HG02798 (cell line): Measurements from ENCODE around the gene TAGAP.
"Not testable (repeated sequence)": the region's sequence is repeated elsewhere in the genome, so short reads cannot be mapped to it uniquely, and the experiment has no call there.

Experiments used
- ATAC-seq: cut with Tn5 transposase; IDR thresholded peaks from one replicate; pipeline ENCODE4 v1.9.1; 2021; ENCODE audit warnings: mild to moderate bottlenecking; ENCODE audit not compliant: unreplicated experiment, poor library complexity

TAGAP gene

DNA sequence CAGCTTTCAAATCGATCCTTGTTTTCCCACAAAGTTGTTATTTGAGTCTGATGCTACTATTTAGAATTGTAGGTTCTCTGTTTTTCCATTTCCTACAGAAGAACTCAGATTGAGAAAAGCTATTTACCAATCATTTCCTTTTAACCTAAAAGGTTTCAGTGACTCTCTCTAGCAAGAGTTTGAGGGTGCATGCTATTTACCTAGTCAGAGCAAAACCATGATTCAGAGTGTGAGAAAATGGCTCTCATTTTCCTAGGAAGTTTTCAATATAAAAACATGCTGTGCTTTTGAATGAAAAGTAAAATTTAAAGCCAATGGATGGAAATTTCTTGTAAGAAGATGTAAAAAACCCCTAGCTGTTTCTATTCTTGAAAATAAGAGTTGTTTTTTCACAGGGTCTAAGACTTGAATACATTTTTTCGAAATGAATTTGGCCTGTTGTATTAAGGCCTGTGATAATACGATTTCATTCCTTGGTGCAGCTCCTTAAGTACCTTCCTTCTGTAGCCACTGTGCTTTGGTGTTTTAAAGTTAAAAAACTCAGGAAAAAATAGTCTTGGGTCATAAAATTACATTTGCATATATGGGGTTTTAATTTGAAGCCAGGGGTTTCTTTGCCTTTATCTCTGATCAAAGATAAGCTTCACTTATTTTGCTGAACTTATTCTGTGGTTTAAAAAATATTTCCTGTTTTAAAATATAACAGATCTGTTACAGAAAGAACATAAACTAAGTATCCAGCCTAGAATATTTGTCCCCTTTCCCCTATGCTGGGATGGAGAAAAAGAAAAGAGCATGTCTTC lies 26.8 kb downstream of the TAGAP start:
- no peak for ATAC-seq

DNA sequence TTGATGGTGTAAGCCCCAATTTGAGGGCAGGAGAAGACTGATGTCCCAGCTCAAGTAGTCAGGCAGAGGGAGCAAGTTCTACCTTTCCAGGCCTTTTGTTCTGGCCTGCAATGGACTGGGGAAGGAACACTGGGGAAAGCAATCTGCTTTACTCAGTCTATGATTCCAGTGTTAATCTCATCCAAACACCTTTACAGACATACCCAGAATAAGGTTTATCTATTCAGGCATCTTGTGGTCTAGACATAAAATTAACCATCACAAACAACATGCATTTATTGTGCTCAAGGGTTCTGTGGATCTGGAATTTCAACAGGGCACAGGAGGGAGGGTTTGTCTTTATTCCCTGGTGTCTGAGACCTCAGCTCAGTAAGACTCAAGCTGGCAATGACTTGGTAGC lies 30.4 kb downstream of the TAGAP start:
- no peak for ATAC-seq

DNA sequence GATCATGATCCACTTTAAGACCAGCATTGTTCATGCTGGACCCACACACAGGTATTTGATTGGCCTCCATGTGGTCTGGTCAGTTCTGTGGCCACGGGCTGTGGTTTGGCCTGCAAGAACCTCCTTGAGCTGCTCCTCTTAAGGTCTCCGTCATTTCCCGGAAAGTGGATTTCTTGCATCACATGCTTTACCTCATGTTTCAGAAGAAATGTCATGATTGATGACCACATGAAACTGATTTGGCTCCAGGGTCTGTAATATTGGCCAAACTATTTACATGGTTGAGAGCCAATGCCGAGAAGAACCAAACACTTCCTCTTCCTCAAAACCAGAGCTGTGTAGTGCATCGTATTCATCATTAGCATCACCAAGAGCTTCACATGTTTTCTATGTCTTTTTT lies 31.6 kb downstream of the TAGAP start:
- no peak for ATAC-seq

DNA sequence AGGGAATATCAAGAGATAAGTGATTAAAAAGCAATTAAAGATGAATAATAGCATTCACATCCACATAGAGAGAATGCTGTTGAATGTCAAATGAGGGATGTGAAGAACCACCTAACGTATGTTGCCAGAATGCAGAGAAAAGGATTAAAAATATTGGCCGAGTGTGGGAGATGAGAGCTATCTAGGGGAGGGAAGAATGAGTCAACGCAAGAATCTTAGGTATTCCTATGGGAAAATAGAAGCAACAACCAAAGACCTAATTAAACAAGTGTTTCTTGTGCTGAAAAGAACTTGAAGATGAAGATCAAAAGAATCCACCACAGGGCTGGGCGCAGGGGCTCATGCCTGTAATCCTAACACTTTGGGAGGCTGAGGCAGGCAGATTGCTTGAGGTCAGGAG lies 32.6 kb downstream of the TAGAP start:
- ATAC-seq = no peak

DNA sequence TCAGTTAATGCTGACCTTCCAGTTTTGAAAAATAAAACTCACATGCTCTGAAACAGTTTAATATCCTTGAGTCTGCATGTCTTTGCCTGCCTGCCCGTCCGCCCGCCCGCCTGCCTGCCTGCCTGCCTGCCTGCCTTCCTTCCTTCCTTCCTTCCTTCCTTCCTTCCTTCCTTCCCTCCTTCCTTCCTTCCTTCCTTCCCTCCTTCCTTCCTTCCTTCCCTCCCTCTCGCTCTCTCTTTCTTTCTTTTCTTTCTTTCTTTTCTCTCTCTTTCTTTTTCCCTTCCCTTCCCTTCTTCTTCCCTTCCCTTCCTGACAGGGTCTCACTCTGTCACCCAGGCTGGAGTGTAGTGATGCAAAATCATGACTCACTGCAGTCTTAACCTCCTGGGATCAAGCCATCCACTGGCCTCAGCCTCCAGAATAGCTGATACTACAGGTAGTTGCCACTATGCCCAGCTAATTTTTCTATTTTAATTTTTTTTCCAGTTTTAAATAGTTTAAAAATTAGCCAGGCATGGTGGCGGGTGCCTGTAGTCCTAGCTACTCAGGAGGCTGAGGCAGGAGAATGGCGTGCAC lies 34.7 kb downstream of the TAGAP start:
- ATAC-seq = not testable (repeated sequence)

DNA sequence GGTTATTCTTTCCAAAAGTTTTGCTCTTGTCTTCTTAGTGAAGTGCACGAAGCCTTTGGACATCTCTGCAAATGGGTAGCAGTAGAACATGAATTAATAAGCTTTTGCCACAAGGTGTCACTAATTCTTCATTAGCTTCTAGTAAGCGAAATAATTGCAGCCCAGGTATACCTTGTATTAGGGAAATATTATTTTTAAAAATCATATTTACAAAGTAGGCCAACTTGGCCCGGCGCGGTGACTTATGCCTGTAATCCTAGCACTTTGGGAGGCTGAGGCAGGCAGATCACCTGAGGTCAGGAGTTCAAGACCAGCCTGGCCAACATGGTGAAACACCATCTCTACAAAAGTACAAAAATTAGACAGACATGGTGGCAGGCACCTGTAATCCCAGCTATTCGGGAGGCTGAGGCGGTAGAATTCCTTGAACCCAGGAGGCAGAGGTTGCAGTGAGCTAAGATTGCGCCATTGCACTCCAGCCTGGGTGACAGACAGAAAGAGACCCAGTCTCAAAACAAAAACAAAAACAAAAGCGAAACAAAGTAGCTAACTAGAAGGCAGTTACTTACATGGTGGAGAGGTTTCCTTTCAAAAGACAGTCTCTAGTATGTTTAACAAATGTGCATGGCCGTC lies 36.0 kb downstream of the TAGAP start:
- ATAC-seq = peak; percentile 72

DNA sequence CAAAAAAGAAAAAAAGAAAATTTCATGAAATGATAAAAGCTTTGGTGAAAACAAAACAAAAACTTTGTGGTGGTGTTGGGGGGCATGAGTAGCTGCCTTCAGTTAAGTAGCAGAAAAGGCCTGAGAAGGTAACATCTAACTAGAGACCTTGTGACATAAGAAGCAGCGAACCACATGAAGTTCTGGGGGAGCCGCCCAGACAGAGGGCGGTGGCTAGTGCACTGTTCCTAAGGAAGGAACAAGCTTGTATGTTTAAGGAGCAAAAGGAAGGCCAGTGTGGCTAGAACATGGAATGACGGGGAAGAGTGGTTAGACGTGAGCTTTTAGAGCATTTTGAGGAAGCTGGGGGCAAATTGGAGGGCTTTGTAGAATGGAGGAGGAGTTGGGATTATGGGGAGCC lies 37.3 kb downstream of the TAGAP start:
- ATAC-seq = no peak

DNA sequence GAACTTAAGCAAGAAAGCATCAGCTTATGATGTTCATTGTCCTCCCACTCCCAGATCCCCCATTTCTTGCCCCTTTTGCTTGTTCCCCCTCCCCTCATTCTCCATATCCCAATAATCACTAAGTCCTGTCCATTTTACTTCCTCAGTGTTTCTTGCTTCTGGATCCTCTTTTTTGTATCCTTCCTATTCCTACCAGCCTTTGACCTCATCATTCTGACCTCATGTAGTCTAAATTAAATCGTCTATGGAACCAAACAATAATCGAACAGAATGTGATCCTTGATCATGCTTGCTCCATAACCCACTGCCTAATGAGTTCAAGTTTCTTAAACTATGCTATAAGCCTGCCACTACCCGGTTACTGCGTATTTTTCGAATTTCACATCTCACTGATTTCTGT lies 39.4 kb downstream of the TAGAP start:
- ATAC-seq = no peak

DNA sequence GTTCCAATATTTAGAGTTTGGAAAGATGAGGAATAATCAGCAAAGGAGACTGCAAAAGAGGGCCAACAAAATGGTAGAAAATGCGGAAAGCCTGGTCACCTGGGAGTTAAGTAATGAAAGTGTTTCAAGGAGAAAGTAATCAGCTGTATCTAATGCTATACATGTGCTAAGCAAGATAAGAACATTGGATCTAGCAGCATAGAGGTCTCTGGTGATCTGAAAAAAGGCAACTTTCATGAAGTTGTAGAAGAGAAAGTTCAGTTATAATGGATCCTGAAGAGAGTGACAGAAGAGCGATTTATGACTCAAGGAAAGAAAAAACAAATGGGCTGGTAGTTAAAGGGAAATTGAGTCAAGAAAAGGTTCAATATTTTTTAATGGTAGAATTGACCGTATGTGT lies 40.2 kb downstream of the TAGAP start:
- no peak for ATAC-seq

DNA sequence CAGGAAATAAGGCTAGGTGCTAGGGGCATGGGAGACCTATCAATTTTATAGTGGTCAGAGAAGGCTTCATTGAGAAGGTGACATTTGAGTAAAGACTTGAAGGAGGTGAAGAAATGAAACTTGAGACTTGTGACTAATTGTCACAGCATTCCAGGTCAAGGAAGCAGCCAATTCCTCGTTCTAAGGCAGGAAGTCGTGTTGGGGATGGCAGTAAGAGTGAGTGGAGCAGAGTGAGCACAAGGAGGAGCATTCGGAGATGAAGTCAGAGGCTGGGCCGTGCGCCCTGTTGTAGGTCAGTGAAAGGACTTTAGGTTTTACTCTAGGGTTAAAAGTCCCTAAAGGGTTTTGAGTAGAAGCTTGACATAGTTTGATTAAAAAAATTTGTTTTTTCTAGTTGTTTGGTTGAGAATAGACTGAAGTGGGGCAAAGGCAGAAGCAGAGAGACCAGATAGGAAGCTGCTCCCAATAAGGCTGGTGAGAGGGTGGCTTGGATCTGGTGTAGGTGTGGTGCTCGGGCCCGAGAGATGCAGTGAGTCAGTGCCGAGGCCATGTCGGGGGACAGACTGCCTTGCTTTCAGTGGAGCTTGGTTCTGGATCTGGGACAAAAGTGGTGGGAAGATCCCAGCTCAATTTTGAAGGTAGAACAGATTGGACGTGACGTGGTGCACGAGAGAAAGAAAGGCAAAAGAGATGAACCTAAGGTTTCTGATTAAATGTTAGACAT lies 42.2 kb downstream of the TAGAP start:
- no peak for ATAC-seq

DNA sequence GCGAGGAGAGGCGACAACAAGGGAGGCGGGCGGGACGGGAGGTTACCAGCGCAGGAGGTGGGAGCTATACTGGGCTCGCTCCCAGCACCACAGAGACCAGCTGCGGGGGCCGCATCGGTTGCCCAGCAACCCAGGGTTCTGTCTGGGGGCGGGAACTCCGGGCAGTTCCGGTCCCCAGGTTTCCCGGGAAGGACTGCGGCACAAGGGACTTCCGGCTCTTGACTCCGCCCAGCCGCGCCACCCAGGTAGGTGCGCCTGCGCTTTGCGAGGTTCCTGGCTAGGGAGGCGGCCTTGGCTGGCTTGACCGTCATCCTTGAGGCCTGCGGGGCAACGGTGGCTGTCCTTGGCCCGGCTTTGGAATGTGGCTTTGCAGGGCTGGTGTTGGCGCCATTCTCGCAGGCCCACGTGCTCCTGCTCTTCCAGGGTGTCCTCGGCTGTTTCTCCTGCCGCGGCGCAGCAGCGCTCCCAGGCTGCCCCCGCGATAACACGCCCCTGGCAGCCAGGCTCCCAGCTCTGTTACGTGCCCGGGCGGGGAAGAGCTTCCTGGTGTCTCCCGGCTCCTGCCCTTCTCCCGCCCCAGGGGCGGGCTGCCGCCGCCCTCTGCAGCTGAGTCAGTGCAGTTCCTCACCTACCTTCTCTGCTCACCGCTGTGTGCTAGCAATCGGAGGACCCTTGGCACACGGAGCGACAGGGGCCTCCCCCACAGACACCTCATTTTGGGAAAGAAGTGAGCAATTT lies 45.0 kb downstream of the TAGAP start, which contains the start of gene RSPH3:
Gene RSPH3, minus strand, starts transcription at position 537 of the 738 bp plus-strand sequence. CDS start 652 bp downstream, outside the sequence.
- peak; percentile 95 for ATAC-seq

DNA sequence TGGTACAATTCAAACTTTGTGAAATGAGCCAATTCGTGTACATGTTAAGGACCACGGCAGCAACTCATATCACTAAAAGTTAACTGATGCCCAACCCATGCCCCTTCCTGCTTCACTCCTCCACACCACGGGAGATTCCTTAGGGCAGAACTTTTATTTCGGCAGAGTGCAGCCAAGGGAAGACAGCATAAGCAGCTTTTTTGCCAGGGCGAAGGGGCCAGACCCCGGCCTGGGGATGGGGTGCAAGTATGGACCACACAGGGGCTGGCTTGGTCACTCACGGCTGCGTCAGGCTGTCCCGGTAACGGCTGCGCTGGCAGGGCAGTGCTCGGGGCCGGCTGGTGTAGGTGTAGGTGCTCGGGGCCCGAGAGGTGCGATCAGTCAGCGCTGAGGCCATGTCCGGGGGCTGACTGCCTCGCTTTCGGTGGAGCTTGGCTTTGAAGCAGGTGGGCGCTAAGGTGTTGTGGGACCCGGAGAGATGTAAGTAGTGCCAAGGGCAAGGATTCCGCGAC lies 45.6 kb downstream of the TAGAP start:
- peak; percentile 37 for ATAC-seq

DNA sequence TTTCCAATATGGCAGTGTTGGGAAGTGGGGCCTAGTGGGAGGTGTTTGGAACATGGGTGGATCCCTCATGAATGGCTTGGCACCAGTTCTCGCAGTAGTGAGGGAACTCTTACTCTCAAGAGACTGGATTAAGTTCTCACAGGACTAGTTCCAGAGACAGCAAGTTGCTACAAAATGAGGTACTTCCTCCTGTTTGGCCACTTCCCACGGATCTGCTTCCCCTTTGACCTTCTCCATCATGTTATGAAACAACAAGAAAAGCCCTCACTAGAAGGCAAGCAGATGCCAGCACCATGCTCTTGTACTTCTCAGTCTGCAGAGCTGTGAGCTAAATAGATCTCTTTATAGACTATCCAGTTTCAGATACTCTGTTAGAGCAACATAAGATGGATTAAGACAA lies 47.9 kb downstream of the TAGAP start:
- no peak for ATAC-seq

DNA sequence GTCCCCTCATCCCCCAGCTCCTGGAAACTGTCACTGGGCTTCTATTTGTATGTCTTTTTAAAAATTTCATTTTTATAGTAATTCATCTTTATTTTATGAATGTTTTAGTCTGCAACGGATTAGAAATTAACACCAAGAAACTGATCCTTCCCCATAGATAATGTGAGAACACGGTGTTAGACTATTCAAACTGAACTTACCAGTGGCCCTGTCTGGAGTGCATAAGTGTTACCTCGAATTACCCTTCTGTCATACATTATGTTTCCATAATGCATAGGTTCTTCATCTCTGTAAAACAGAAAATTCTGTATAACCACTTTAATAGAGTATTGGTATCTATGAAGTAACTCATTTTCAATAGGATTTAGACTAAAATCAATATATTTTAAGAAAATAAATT lies 51.2 kb downstream of the TAGAP start:
- ATAC-seq = no peak

DNA sequence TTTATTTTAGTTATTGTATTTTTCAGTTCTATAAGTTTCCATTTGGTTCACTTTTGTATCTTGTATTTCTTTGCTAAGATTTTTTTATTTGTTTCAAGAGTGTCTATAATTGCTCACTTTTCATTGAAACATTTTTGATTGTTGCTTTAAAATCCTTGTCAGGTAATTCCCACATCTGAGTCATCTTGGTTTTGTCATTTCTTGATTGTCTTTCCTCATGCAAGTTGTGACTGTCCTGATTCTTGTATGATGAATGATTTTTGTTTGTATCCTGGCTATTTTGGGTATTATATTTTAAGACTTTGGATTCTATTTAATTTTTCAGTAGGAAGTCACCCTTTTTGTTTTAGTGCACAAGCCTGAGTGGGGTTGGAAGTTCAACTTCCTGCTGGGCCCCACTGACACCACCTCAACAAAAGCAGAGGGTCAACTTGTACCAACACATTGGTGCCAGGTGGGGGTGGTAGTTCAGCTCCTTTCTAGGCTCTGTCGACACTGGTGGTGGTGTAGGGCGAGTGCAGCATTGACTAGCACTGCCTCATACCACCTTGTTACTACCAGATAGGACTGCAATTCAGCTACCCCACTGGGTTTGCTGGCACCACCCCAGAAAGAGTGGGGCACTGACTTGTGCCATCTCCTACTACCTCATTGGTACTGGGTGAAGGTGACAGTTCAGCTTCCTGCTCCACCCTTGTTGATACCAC lies 53.6 kb downstream of the TAGAP start:
- no peak for ATAC-seq

DNA sequence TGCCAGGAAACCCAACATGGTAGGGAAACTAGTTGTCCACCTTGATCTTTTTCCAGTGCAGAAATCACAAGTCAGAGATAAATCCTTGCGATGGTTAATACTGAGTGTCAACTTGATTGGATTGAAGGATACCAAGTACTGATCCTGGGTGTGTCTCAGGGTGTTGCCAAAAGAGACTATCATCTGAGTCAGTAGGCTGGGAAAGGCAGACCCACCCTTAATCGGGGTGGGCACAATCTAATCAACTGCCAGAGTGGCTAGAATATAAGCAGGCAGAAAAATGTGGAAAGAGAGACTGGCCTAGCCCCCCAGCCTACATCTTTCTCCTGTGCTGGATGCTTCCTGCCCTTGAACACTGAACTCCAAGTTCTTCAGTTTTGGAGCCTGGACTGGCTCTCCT lies 55.1 kb downstream of the TAGAP start:
- not testable (repeated sequence) for ATAC-seq

DNA sequence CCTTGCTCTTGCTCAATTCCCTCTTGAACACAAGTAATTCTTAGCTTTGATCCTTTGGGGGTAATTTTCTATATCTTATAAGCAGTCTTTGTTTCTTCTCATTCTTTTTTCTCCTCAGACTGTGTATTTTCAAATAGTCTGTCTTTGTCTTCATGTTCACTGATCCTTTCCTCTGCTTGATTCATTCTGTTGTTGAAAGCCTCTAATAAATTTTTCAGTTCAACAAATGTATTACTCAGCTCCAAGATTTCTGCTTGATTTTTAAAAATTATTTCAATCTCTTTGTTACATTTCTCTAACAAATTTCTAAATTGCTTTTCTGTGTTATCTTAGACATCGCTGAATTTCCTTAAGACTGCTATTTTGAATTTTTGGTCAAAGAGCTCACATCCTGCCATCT lies 56.3 kb downstream of the TAGAP start:
- no peak for ATAC-seq

DNA sequence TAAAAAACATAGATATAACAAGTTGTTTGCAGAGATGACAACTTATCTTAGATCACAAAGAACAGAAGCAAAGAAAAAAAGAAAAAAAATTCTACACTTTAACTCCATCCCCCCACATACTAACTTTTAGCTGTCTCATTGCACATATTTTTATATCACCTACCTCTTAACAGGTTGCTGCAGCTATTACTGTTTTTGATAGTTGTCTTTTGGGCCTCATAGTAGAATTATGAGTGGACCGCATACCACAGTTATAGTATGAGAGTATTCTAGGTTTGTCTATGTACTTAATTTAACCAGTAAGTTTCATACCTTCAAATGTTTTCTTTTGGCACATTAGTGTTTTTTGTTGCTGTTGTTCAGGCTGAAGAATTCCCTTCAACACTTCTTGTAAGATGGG lies 57.1 kb downstream of the TAGAP start:
- no peak for ATAC-seq
